ENCODE results near the gene FAM168A.

FAM168A gene

GRCh38 chr11:73390601-73391565 is 207.0 kb downstream of the FAM168A start:
- no peak for TF ChIP-seq CTCF (IDR thresholded peaks at IDR 0.05; ENCODE audit: insufficient read depth, low read depth, low read length, missing control alignments)
- no peak for DNase-seq (ENCODE audit: low read depth)
- H3K4me3 ChIP-seq (ENCODE audit: low read length), result no peak overlapping the region

- no peak for DNase-seq (ENCODE audit: low read depth)
- no peak overlapping the region for H3K4me3 ChIP-seq (ENCODE audit: low read length)
Observed at GRCh38 chr11:73389916-73390315, 208.0 kb downstream of the FAM168A start.

GRCh38 chr11:73389134-73389525 is 208.8 kb downstream of the FAM168A start:
- H3K4me3 ChIP-seq (ENCODE audit: low read length), result no peak overlapping the region
- peak; percentile 44 for DNase-seq (ENCODE audit: low read depth)
- no peak for TF ChIP-seq CTCF (IDR thresholded peaks at IDR 0.05; ENCODE audit: insufficient read depth, low read depth, low read length, missing control alignments)

More at GRCh38 chr11:73389916-73390315, 208.0 kb downstream of the FAM168A start:
- no peak for TF ChIP-seq CTCF (IDR thresholded peaks at IDR 0.05; ENCODE audit: insufficient read depth, low read depth, low read length, missing control alignments)

GRCh38 chr11:73388265-73389133 is 209.4 kb downstream of the FAM168A start:
- H3K4me3 ChIP-seq (ENCODE audit: low read length), result no peak overlapping the region
- TF ChIP-seq CTCF (IDR thresholded peaks at IDR 0.05; ENCODE audit: insufficient read depth, low read depth, low read length, missing control alignments), result no peak
- DNase-seq (ENCODE audit: low read depth), result peak; percentile 82

GRCh38 chr11:73387594-73388264 is 210.2 kb downstream of the FAM168A start:
- TF ChIP-seq CTCF (IDR thresholded peaks at IDR 0.05; ENCODE audit: insufficient read depth, low read depth, low read length, missing control alignments), result no peak

GRCh38 chr11:73386546-73386945 is 211.4 kb downstream of the FAM168A start:
- no peak for TF ChIP-seq CTCF (IDR thresholded peaks at IDR 0.05; ENCODE audit: insufficient read depth, low read depth, low read length, missing control alignments)
- no peak for DNase-seq (ENCODE audit: low read depth)
- H3K4me3 ChIP-seq (ENCODE audit: low read length), result no peak overlapping the region

More at GRCh38 chr11:73387594-73388264, 210.2 kb downstream of the FAM168A start:
- DNase-seq (ENCODE audit: low read depth), result no peak
- no peak overlapping the region for H3K4me3 ChIP-seq (ENCODE audit: low read length)

All from epithelial cell of esophagus (primary cell).